K562 treated with DMSO at 1 percent for 48 hours (cell line): ENCODE measurements around the gene SRPX2. TPM values are rescaled to one million over a fixed set of nuclear protein-coding genes. Genes with fewer than 3 reads are reported as not detected.

Experiments
- total RNA-seq: library from RNA; unstranded; fragments of 300-600 nt; gene quantifications from 2 replicates; pipeline ENCODE4 v1.2.3, GENCODE V29; 2022; ENCODE audit warnings: low replicate concordance; ENCODE audit errors: extremely low read depth

The SRPX2 gene
- total RNA-seq, result not detected in 2 replicates

DNA sequence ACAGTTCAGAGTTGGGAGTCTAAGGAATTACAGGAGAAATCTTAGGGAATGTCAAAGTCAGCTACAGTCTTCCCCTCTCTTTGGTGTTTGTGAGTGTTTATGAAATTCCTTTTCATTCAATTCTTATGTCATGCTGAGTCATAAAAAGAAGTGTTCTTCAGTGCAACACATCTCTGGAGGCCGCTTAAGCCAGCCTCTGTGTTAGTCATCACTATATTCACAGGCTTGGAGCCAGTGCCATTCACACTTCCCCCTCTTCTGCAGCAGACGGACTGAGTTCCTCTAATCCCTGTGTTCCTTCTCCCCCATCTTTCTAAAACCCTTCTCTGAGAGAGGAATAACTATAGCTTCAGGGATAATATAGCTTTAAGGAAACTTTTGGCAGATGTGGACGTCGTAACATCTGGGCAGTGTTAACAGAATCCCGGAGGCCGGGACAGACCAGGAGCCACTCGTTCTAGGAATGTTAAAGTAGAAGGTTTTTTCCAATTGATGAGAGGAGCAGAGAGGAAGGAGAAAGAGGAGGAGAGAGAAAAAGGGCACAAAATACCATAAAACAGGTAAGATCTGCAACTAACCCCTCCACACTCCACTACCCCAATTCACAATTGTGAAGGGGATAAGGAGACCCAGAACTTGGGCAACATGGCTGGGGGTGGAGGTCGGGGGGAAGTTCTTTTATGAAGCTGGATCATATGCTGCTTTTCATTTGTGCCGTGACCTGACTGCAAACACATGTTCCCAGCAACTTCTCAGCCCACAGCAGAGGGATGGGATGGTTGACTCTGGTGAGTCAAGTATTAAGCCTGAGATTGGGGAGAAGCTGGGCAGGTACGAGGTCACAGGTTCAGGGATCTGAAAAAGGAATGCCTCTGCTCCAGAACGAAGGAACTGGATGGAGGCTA is at the start of gene SRPX2:
SRPX2 (plus strand) TSS at position 244 of the 905 bp plus-strand sequence. CDS start 2,124 bp downstream, outside the sequence.

GRCh38 chrX:100636321-100636991 is 7.5 kb upstream of the SRPX2 start, which contains the start of gene TSPAN6:
TSS of gene TSPAN6 (minus strand) at chrX:100636806. CDS start at chrX:100636694, 112 bp downstream.

Other genes starting within 250 kb of the SRPX2 start
- not detected in 2 replicates for gene PCDH19, start 233.9 kb upstream of the SRPX2 start, total RNA-seq
- not detected in 2 replicates for gene TNMD, start 59.3 kb upstream of the SRPX2 start, total RNA-seq
- gene TSPAN6, start 7.4 kb upstream of the SRPX2 start, total RNA-seq, result not detected in 2 replicates
- gene SYTL4, start 87.9 kb downstream of the SRPX2 start, total RNA-seq, result not detected in 2 replicates
- not detected in 2 replicates for gene CSTF2, start 176.2 kb downstream of the SRPX2 start, total RNA-seq
- not detected in 2 replicates for gene NOX1, start 230.2 kb downstream of the SRPX2 start, total RNA-seq